Inflammatory macrophage treated with lipopolysaccharide for 4 hours (primary cell): ENCODE data around the gene C9orf85.

Experiments used
- DNase-seq: peaks from one replicate; pipeline ENCODE4 v3.0.0-alpha.2; 2020

The C9orf85 gene

DNA sequence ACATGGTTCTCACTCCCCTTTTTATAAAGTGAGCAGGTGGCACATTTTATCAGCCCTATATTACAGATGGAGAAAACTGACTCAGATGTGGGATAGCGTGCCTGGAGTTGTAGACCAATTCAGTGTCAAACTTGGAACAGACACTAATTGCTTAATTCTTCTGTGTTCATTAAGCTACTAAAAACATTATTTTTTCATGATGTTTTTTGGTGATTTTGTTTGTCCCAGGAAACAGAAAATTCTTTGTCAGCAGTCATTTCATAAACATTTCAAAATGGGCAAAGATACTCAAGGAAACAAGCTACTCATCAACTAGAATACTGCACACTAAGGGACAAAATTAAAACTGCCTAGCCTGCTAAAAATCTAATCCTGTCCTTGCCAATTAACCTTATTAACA, 2.6 kb upstream of the C9orf85 start:
- no peak for DNase-seq

DNA sequence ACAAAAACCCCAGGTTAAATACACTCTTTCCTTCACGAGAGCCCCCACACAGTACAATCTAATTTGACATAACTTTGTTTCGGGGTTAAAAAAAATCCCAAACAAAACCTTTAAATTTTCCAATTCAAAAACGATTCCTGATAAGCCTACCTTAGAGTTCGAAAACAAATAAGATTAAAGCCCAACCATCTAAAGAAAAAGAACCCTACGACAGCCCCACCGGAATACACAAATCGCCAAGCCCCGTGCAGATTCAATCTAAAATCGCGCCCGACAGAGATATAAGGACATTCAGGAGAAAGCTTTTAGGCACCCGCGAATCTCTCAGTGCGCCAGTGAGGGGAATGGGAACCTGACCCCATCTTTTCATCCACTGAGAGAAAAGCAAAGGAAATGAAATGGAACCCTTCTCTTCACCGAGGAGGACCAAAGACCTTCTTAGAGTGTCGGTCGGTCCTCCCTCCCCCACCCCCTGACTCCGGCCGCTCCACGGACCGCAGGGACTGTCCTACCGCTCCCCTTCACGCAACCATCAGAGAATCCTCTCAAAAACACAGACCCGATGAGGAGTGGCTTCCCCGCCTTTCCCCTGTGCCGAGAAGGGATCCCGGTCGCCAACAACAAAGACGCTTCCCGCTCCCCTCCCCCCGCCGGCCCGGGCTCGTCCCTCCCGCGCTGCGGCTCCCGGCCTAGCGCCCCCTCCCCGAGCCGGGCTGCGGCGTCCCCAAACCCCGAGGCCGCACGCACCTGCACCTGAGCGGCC, 1.4 kb upstream of the C9orf85 start:
- DNase-seq, result peak; percentile 11

DNA sequence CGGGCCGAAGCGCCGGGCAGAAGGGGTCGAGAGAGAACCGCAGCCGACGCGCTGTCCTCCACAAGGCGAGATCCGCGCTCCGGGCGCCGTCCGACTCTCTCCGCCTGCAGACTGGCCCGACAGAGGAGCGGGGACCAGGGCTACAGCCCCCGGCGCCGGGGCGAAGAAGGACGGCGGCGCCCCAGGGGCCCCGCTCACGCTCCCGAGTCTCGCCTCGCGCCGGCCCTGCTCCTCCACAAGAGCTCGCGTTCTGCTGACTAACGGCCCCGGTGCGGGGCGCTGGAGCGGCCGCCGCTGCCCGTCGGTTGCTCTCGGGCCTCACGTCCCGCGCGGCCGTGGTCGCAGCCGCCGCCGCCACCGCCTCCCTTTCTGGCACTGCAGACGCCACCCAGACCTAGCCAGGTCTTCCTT, 784 bp upstream of the C9orf85 start:
- DNase-seq, result no peak

DNA sequence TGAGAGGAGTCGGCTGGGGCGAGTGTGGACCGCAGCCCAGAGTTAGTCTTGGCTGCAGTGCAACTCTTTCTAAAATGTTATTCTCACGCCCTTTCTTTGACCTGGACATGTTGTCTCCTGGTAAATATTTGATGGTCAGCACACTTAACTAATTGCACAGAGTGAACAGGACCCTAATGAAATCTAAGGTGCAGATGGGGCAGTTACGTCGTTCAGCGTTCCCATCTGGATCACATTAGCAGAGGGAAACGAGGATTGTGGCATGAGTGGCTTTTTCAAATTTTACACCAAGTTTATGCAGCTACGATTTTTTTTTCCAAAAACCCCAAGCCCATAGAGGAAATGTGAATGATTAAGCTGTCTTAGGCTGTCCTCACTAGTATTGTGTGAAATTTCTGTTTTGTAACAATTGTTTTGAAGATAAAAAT, 483 bp downstream of the C9orf85 start:
- no peak for DNase-seq

DNA sequence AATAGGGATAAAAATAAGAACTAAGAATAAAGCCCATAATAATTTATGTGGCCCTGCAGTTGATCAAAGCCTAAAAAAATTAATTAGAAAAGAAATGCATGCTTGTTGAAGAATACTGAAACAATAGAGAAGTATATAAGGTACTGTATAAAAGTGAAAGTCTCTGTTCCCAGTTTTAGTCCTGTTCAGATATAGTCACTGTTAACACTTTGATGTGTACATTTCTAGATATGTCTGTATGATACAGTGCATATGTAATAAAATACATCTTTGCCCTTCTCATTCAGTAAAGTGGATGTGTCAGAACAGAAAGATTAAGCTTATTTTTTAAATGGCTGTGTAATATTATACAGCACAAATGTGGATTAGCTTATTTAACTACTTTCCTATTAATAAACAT, 4.1 kb downstream of the C9orf85 start:
- no peak for DNase-seq

DNA sequence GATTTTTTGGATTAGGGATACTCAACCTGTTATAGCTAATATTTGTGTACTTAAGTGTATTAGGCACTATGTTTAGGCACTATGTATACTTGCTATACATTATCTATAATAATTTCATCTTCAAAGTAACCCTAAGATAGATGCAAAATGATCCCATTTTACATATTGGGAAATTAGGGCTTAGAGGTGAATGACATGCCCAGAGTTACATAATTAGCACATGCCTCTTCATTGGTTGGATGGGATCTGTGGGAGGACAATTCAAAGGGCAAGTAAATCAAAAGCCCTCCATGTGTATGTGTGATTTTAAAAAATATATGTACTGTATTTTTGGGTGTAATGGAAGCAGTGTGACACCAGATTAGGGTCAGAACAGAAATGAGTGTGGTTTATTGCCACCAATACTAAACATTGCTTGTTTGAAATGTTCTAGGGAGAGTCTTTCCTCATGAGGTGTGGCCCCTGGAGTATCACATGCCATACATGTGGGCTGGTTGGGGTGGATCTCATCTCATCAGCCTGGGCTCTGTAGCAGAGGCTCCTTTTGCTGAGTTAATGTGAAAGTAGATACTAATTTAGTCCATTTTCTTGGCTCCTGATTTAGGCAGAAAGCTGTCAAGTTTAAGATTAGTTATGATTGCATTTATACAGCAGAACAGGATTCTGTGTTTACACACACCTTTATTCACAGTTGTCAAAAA, 5.5 kb downstream of the C9orf85 start:
- peak; percentile 35 for DNase-seq

DNA sequence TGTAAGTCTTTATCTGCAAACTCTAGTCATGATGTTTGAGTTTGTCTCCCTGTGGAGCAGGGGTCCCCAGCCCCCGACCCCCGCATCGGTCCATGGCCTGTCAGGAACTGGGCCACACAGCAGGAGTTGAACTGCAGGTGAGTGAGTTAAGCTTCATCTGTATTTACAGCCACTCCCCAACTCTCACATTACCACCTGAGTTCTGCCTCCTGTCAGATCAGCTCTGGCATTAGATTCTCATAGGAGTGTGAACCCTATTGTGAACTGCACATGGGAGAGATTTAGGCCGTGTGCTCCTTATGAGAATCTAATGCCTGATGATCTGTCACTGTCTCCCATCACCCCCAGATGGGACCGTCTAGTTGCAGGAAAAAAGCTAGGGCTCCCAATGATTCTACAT, 7.0 kb downstream of the C9orf85 start:
- DNase-seq, result no peak

DNA sequence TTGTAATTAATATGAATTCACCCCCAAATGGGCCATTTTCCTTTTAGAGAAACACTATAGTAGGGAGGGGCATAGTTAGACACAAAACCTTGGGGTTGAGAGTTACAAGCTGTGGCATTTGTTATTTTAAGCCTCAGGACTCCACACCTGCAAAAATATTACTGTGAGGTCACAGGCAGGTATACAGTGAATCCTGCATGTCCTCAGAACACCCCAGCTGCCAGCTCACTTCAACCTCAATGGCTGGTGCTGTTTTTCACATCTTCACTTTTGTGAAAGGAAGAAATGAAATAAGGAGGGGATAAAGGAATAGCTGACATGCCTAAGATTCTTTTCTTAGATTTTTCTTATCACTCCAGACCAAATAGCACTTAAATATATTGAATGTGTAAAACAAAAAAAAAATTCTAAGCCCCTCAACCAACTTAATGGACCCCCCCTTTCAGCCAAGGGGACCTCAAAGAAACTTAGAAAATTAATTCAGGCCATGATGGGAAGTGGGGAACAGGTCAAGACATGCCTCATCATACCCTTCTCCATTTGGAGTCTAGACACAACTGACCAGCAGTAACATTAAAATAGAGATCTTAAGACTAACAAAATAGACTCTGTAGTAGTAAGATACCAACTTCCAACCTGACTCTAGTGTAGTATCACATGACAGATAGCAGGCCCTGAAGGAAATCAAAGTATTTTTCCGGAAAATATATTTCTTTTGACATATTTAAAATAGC, 9.2 kb downstream of the C9orf85 start:
- DNase-seq, result no peak

DNA sequence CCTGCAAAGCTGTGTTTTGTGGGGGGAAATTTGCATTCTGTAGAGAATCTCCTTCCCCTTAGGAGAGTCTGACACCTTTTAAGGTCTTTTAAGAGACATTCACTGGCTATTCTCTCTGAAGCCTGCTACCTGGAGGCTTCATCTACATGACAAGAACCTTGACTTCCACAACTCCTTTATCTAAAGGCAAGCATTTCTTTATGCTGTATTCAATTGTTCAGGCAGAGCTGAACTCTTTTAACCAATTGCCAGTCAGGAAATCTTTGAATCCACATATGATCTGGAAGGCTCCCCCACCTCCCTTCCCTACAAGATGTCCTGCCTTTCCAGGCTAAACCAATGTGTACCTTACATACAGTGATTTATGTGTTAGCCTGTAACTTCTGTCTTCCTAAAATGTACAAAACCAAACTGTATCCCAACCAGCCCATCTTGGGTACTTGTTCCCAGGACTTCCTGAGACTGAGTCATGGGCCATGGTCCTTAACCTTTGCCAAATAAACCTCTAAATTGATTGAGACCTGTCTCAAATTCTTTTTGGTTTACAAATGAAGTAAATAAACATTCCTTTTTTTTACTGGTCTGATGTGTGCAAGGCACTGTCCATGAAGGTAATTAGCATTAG, 9.9 kb downstream of the C9orf85 start:
- DNase-seq, result no peak

DNA sequence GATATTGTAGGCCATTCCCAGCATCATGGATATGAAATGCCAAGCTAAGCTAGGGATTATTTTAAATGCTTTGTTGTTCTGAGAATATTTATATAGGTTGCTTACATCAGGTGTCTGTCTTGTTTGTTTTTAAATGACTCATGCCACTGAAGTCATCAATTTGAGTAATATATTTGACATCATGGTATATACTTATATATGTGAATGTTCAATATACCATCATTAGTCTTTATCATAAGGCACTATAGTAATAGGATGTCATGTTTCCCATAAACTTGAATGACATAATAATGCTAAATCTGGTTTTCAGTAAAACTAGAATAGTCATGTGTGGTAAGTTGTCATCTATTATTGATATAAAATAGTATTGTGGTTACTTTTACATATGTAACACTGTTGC, 13.1 kb downstream of the C9orf85 start:
- peak; percentile 12 for DNase-seq

DNA sequence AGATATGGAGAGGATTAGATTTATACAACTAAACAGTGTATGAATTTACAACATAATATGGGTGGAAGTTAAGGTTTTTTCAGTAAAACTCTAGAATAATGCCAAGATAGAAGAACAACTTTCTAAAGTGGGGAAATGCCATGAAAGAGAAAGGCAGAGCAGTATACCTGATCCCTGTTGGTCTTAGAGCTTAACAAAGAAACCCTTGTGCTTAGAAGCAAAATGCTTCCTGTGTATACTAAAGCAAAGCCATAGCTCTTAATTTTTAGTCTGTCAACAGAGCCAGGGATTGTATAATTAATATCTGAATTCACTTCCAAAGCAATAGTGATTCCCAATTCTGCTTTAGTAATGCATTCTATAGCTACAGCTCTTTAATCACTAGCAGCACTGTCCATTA, 14.4 kb downstream of the C9orf85 start:
- DNase-seq, result no peak

DNA sequence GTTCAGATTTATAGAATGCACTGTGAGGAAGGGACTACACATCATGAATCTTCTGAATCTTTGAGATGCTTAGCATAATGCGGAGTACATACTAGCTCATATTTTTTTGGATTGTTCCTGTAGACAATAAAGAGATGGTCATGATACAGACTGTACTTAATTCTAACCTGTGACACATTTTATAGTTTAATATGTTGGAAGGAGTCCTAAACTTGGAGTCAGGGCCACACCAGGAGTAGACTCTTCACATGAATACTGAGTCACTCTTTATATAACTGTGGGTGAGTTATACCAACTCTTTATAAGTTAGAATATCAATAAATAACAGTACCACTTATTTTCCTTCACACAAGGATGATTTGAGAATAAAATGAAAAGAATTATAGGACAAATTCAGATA, 16.9 kb downstream of the C9orf85 start:
- DNase-seq, result no peak

DNA sequence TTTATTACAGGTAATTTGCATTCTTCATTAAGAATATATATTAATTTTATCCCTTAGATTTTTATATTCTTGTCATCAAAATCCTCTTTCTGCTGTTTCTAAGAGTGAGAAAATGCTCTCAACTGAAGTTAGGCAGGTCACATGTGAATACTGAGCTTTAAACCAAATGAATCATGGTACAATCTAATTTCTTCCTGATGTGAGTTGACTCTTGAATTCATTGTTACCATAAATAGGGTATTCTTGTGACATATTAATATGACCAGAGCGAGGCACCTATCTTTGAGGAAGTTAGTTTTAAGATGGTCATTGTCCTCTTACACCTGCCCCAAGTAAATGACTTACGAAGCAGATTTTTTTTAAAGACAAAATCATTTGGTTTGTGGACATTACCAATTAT, 17.4 kb downstream of the C9orf85 start:
- DNase-seq, result no peak

DNA sequence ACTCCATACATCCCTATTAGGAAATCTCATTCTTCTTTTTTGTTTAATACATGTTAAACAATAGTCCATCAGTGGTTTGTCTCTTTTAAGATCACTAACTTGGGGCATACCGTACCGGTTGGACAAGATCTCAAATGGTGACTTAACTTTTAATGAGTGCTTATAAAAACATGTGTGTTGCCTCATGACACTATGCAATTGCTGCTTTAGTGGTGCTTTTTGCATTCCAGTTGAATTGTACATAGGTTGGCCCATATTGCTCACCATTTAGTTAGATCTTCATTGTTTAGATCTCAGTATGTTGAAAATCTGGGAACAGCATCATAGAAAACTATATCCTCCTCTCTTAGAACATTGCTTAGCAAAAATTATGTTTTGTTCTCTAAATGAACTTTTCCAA, 17.8 kb downstream of the C9orf85 start:
- no peak for DNase-seq

DNA sequence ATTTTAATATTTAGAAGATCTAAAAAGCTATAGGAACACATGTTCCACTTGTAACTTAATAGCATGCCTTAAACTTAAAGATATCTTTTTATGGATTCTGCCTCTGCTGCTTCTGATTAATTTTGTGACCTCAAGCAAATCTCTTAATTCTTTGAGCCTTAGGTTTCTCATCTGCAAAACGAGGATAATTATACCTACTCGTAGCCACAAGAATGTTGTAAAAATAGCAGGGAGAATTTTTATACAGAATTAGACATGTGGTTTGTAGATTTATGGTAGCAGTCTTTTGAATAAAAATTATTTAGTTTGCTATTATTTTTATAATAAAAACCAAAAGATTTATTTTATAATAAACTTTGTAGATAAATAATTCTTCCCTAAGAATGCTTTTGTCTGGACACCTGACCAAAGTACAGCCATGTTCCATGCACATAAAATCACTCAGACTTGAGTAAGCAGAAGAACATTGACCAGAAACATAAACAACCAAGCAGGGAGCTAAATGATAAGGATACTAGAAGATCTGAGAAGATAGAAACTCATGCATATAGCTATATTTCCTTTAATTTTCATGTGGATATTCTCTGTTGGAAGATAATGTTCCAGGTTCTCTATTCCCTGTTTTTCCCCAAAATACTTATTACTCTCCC, 18.5 kb downstream of the C9orf85 start:
- no peak for DNase-seq

DNA sequence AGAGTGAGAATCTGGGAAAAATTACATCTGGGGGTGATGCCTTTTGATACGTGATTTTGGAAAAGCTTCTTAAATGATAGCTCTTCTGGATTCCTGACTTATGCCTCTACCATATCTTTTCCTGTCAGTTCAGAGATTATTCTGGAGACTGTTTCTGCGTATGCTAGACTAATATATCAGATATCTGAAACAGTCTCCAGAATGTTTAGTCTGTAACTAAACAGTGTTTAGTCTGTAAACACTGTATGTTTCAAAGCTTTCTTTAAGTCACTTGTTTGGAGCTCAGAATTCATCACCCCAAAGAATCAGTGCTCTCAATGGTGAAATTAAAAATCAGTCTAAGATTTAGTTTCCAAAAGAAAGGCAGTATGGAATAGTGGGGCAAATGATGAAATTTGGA, 19.7 kb downstream of the C9orf85 start:
- no peak for DNase-seq

DNA sequence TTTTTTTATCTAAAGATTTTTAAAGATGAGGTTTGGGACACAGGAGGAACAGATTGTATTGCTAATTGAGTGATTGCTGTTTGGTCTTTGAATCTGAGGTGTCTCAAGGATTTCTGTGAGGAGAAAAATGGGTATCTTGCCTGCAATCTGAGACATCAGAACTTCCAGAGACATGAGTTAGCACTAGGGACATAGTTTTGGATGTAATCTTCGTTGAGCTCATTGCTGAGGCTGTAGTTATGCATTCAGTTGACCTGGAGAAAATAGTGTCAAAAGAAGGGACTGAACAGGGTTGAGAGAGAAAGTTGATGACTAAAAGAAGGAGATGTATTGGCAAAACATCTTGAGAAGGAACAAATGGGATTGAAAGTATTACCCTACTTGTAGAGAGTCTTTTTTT, 24.6 kb downstream of the C9orf85 start:
- no peak for DNase-seq

DNA sequence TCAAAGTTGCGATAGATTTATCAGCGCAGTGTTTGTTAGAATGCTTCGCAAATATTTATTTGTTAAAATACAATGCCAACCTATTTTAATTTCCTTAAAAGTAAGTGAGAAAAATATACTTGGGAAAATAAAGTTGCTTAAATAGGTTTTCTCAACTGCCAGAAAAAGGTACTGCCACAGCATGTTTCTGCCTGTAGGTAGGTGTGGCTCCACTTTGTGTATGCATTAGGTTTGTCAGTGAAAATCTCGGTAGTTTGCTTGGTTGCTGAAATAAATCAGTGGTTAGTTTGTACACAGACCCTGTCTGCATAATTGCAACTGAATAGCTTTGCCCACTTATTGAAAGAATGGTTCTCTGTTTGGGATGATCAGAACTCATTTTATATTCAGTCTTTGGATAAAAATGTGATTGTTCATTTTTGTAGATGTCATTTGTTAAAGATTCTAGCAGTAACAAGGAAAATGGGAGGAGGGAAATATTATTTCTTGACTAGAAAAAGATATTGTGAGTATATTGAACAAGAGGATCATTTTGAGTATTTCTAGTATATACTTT, 25.7 kb downstream of the C9orf85 start:
- no peak for DNase-seq

DNA sequence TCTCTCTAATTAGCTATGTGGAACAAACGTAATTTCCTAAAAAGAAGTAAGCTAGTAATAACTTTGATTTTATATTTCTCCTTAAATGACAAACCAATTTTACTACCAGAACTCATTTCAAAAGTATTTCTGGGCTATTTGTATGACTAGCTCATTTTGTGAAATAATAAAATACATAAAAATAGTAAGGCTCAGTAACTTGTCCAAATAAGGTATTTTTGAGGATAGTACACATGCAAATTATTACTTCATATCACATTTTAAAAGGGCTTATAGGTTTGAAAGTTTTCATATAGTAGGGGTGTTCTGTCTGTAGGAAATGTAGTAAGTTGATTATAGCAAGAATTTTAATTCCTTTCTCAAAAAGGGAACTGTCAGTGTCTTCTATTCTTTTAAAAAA, 26.5 kb downstream of the C9orf85 start:
- no peak for DNase-seq

DNA sequence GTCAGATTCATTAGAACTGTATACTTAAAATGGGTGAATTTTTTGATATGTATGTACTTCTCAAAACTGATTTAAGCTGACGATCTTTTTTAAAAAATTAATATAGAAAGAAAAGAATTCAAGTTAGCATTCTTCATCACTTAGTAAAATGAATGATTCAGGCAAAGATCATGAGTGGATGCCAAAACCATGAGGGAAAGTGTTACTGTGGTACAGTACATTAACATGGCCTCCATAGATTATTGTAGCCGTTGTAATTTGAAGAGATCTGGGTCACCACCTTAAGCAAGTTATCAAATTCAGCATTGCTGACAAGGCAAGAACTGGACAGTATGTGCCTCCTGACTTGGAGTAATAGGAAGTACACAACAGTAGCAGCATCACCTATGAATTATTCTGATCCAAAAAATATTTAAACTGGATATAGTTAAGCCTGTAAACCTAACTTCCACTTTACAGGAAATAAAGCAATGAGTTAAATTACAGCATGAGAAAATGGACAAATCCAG, 29.7 kb downstream of the C9orf85 start:
- DNase-seq, result no peak

DNA sequence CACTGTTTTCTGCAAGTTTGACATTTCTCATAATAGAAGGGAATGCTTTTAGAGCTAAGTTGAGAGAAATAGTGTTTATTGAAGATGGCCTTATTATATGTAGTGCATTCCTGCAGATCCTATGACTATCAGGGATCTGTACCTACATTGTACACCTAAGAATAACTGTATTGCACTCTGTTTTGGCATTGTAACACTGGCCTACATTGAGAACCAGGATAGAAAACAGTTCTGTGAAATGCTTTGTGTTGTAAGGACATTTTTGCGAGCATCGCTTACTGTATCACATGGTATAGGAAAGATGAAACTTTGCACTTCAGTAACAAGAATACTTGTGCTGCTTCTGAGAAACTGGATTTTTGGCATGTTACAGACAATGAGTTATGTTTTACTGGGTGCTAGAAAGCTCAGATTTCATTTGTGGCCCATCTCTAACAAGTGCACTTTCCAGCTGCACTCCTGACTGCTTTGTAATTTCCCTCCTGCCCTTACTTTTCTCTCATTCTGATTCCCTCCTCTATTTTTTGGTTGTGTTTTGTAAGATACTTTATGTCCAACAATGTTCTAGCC, 30.6 kb downstream of the C9orf85 start:
- DNase-seq, result no peak

DNA sequence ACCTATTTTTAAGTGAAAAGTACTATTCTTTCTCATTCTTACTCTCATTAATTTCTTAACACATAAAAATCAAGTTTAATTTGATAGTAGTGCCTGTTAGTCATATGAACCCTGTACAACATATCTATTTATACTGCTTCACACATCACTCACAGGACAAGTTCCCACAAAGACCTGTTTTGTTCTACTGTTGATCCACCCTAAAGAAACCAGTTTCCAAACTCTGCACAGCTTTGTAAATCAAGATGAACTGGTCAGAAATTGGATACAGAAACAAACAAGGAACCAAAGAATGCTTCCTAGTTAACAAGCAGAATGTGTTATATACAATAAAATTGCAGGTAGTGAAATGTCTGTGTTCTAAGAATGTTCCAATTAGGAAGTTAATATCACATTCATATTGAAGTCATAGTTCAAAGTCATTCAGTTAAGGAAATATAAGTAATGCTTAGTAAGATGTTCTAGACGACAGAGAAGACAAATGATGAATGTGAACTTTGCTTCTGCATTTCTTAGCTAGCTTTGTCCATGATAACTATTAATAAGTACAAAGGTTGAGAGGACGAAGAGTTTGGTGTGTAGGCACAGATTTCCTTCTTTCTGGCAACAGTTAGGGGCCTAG, 33.4 kb downstream of the C9orf85 start:
- DNase-seq, result no peak
